COLO668 (cell line): ENCODE measurements around the gene BMP2.

Source experiments
- DNase-seq: peaks from one replicate; lab custom pipeline; 2025; ENCODE audit not compliant: unreplicated experiment; lab: John Stamatoyannopoulos, UW

The BMP2 gene

DNA sequence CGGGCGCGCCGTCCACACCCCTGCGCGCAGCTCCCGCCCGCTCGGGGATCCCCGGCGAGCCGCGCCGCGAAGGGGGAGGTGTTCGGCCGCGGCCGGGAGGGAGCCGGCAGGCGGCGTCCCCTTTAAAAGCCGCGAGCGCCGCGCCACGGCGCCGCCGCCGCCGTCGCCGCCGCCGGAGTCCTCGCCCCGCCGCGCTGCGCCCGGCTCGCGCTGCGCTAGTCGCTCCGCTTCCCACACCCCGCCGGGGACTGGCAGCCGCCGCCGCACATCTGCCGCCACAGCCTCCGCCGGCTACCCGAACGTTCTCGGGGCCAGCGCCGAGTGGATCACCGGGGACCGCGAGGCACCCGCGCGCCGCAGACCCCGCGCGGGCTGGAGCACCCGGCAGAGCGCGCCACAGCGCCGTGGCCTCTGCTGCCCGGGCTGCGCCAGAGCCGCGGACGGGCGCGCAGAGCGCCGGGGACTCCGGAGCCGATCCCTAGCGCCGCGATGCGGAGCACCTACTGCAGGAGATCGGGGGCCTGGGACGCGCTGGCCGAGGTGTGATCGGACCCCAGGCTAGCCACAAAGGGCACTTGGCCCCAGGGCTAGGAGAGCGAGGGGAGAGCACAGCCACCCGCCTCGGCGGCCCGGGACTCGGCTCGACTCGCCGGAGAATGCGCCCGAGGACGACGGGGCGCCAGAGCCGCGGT is at the start of gene BMP2:
Gene BMP2, plus strand, starts transcription at position 151 of the 692 bp plus-strand sequence. CDS start 2,441 bp downstream, outside the sequence.
- peak; percentile 95 for DNase-seq

DNA sequence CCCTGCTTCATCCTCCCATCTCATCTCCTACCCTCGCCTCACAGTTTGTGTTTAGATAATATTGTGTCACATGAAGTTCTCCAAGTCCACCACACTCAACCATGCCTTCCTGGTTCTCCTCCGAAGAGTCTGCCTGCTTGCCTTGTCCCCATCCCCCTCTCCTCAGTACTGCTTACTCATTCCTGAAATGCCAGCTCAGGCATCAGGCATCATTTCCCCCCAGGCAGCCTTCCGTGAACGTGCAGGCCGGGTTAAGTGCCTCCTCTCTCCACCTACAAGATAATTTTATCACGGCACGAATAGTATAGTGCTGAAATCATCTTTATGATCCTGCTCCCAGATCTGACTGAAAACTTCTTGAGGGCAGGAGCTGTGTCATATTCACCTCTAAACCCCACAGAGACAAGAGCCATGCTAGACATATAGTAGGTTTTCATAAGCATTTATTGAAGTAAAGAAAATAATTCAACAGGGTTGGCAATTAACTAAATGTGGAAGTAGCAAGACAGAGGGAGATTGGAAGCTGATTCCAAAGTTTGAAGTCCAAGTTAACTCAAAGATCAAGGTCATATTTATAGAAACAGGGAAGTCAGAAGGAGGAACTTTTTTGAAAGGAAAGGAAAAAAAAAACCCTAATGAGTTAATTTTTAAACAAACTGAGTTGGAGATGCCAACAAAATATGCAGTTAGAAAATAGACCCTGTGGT is 48.7 kb upstream of the BMP2 start:
- peak; percentile 49 for DNase-seq

GRCh38 chr20:6719369-6719721 is 48.1 kb upstream of the BMP2 start:
- no peak for DNase-seq

DNA sequence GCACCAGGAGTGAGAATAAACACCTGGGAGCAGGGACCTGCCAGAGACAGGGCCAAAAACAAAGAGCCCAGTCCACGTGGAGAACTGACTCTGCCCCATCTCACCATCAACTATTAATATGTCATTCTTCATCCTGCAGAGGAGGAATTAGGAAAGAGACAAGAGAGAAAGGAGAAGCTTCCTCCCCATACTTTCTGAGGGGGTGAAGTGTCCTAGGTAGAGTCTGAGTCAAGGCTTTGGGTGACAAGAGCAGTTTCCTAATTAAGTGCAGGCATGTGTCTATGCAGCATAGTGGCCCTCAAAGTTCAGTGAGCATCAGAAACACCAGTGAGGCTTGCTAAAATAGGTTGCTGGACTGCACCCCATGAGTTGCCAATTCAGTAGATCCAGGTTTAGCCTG is 40.7 kb upstream of the BMP2 start:
- DNase-seq, result no peak

DNA sequence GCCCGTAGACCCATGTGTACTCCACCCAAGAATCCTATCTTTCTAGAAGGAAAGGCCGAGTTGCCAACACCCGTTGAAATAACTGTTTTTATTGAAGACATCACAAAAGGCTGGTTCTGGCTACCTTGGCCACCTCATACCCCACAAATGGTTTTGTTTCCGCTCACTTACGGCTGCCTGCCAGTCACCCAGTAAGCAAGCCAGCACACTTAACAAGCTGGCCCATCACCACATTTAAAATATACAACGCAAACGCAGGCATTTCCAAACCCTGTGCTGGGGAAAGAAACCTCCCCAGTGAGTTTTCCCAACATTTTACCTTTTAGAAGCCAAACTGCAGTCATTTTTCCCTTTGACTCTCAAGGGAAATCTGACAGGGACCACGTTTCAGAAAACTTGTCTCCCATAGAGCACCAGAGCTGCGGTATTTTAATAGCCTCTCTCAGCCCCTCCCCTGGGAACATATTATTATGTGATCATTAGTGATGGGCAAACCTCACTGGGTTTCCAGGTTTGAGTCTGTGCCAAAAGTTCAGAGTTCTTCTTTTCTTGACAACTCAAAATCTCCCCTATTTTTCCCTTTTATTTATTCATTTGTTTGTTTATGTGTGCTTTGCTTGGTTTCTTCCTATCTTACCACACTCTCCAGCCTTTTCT is 36.7 kb upstream of the BMP2 start:
- no peak for DNase-seq

DNA sequence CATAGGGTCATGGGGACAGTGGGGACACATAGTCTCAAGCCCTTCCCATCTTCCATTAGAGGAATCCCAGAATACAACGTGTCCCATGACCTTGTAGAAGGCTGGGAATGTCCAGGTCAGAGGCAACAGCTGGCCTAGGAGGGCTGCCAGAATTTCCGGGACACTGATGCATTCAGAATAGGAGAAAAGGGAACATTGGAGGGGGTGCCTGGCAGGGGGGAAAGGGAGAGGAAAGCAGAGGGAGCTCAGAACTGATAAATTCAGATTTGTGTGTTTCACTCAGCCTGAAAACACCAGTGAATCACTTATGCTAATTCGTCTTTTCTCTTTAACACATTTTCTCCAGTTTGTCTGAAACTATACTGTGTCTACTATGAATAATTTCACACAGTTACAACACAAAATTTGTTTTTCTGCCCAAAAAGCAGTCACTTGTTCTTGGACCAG is 35.5 kb upstream of the BMP2 start:
- no peak for DNase-seq

GRCh38 chr20:6732851-6733250 is 34.6 kb upstream of the BMP2 start:
- no peak for DNase-seq

GRCh38 chr20:6733965-6734364 is 33.5 kb upstream of the BMP2 start:
- no peak for DNase-seq

- DNase-seq, result no peak
Measured at GRCh38 chr20:6735942-6736845, 31.3 kb upstream of the BMP2 start.

- DNase-seq, result no peak
Measured at GRCh38 chr20:6739406-6739805, 28.1 kb upstream of the BMP2 start.

DNA sequence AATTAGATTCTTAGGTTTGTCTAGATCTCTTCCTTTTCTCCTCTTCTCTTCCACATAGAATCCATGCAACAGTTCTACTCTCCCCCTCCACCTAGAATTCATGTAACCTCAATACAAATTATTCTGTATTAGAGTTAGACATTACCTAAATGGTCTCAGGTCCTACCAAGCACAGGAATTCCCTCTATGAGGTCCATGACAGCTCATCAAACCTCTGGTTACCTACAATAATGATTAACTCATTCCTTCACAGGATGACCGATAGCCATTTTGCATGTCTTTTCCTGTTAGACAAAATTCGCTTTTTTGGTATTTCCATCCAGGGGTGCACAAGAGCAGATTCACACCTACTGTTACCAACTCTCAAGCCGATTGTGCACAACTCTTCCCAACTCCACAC is 27.4 kb upstream of the BMP2 start:
- no peak for DNase-seq

DNA sequence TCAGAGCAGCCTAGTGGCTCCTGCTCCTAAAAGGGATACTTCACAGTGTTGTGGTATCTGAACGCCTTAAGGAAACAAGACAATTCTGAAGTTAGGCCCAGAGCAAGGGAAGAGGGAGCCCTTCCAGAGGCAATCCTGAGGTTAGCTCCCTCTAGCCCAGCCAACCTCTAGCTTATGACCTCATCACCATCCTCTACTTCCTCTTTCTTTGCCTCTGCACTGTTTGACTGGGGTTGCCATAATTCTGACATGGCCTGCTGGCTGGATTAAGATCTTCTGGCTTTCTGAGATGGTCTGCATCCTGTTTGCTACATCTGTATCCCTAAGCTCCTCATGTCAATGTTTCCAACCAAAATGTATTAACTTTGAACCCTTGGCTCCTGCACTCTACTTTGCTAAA is 23.3 kb upstream of the BMP2 start:
- no peak for DNase-seq

- no peak for DNase-seq
Measured at GRCh38 chr20:6744805-6745204, 22.7 kb upstream of the BMP2 start.

- no peak for DNase-seq
Measured at GRCh38 chr20:6746901-6747609, 20.4 kb upstream of the BMP2 start.

- DNase-seq, result no peak
Measured at GRCh38 chr20:6750438-6750837, 17.0 kb upstream of the BMP2 start.

GRCh38 chr20:6756693-6757595 is 10.5 kb upstream of the BMP2 start:
- peak; percentile 36 for DNase-seq

DNA sequence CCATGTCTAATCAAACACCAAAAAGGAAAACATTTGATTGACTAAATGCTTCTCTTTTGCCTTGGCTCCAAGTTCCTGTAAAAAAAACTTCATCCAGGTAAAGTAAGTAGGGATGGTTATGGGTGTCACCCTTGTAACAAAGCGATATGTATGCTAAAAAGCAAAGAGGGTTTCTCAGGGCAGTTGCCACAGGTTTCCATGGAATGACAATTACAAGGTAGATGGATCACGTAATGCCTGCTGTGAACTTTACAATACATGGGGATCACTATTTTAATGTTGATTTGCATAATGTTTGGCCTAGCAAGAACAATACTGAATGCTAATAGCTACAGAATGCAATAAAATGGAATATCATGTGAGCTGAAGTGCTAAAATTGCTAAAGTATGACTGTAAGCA is 2.9 kb upstream of the BMP2 start:
- DNase-seq, result no peak

DNA sequence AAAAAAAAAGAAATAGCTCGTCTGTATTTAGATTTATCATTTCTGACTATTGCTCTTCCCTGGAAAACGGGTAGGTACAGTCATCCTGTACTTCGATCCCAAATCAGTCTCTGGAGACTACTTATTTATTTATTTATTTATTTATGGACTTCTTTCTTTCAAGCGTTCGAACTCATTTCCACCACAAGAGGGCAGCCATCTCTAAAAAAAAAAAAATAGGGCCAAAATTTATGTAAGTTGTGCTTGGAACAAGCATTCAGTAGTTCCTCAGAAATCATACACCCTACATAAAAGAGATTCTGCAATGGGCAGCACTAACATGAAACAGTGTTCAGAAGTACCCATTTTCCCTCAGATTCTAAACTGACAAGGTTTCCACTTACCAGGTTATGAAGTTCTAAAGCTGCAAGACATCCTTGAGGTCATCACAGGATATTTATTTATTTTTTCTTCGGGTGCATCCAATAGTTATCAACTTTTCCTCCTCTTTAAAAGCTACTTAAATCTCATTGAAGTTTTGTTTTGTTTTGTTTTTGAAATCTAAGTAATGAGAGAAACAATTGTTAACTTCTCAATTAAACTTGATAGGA is 1.9 kb upstream of the BMP2 start:
- peak; percentile 32 for DNase-seq

DNA sequence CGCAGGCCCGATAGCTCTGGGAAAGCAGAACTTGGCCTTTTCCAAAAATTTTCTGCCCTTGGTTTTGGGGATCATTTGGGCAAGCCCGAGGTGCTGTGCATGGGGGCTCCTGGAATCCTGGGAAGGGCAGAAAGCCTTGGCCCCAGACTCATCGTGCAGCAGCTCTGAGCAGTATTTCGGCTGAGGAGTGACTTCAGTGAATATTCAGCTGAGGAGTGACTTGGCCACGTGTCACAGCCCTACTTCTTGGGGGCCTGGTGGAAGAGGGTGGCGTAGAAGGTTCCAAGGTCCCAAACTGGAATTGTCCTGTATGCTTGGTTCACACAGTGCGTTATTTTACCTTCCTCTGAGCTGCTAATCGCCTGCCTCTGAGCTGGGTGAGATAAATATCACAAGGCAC is 1.1 kb upstream of the BMP2 start:
- no peak for DNase-seq
